Kidney (tissue), 14 donors: Measurements from ENCODE around the gene ARHGEF28. TPM values are rescaled to one million over a fixed set of nuclear protein-coding genes. Genes with fewer than 3 reads are reported as not detected.

Source experiments
- DNase-seq, 5 donors: peaks; one replicate each; pipeline ENCODE4 v3.0.0-alpha.2; 2013 to 2020
- FAIRE-seq: peaks from 2 replicates; lab custom pipeline; 2012; peaks lifted over from hg19 to GRCh38; lab: Jason Lieb, UNC
- H3K27ac ChIP-seq, 2 donors: one replicate each; pipeline ENCODE4 v1.7.0; 2013; ENCODE audit warnings: low read depth in 2 of 2, low read length in 2 of 2, inconsistent platforms in 1 of 2
- H3K27me3 ChIP-seq: one replicate; pipeline ENCODE4 v1.7.1; 2013; ENCODE audit warnings: low read length, inconsistent platforms; ENCODE audit not compliant: control insufficient read depth, insufficient read depth
- H3K36me3 ChIP-seq, 3 donors: one replicate each; pipeline versions ENCODE4 v1.7.0 to v1.7.1; 2013; ENCODE audit warnings: low read length in 3 of 3, control low read depth in 1 of 3, inconsistent platforms in 1 of 3; ENCODE audit not compliant: insufficient read depth in 3 of 3, control insufficient read depth in 2 of 3
- H3K4me1 ChIP-seq, 3 donors: one replicate each; pipeline versions ENCODE4 v1.7.0 to v1.7.1; 2013; ENCODE audit warnings: low read length in 3 of 3, inconsistent platforms in 1 of 3, low read depth in 1 of 3; ENCODE audit not compliant: control insufficient read depth in 2 of 3, insufficient read depth in 2 of 3
- H3K4me3 ChIP-seq, 3 donors: one replicate each; pipeline versions ENCODE4 v1.7.0 to v1.8.1; 2013; ENCODE audit warnings: low read length in 3 of 3, control low read depth in 1 of 3, inconsistent platforms in 1 of 3
- H3K9ac ChIP-seq, 3 donors: one replicate each; pipeline versions ENCODE4 v1.7.0 to v1.7.1; 2013; ENCODE audit warnings: low read length in 3 of 3, control low read depth in 1 of 3, inconsistent platforms in 1 of 3
- H3K9me3 ChIP-seq, 3 donors: one replicate each; pipeline versions ENCODE4 v1.7.0 to v1.7.1; 2013; ENCODE audit warnings: low read length in 3 of 3, control low read depth in 1 of 3, inconsistent platforms in 1 of 3; ENCODE audit not compliant: control insufficient read depth in 2 of 3, insufficient read depth in 1 of 3
- CTCF ChIP-seq: IDR thresholded peaks from 3 replicates; pipeline ENCODE4 v1.5.1; 2012; ENCODE audit warnings: mild to moderate bottlenecking, moderate library complexity, borderline replicate concordance; ENCODE audit not compliant: insufficient read depth; ENCODE audit errors: extremely low read depth
- intact Hi-C: fragments of 100-400 bp; cut with DNase I; formaldehyde crosslinking; loops from one replicate; pipeline ENCODE4 v1.11.1; 2022
- polyA plus RNA-seq: library from polyadenylated mRNA; stranded (reverse); fragments of 350-450 nt; fragmentation: Illumina TruSeq; extraction: RNeasy Lipid Tissue Mini Kit (QIAGEN cat#74804); gene quantifications from one replicate; pipeline ENCODE4 v1.2.3, GENCODE V29; 2014; ENCODE audit warnings: low read depth, low replicate concordance; ENCODE audit not compliant: insufficient read depth
- total RNA-seq: library from RNA; stranded (reverse); fragmentation: NEBNext Ultra II Directional; extraction: Animal tissue kit (Norgen Biotek cat#: 25700); gene quantifications from one replicate; pipeline ENCODE4 v1.2.1, GENCODE V29; 2021
- donor health status: control.
- donor health status: control.
- donor health status: control.
- donor health status: control.
- donor health status: control.
- donor health status: DM: yes; HTN: yes; CAD: no.
- donor health status: Normal renal cell carcinoma (clear cell type).

Gene ARHGEF28
- total and polyA plus RNA-seq, 2 donors from 2014 or later: 21.9 to 66.3 TPM

DNA sequence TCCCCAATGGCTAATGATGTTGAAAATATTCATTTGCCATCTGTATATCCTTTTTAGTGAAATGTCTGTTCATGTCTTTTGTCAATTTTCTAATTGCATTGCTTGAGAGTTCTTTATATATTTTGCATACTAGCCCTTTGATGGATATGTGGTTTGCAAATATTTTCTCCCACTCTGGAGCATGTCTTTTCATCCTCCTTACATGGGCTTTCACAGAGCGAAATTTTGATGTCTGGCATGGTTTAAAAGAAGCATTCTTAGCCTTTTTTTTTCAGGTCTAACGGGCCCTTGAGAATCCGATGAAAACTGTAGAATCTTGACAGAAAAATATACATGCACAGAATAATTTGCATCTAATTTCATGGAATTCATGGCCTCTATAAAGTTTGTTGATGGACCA, 44.7 kb downstream of the ARHGEF28 start:
- no peak for DNase-seq
- no peak overlapping the region for H3K27ac ChIP-seq

DNA sequence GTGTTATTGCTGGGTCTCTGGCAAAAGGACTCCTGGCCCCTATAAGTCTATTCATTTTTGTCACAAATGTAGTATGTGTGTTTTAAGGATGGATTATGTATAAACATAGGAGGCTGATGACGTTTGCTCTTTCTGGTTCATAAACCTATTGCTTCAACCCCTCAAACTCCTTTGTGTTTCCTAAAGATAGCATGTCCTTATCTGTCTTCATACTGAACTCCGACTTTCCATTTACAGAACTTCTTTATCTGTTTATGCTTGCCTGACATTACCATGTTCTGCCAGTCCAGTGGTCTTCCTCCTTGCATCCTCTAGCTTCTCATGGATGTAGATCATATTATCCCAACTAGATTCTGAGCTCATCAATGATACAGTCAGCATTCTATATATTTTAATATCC, 46.1 kb downstream of the ARHGEF28 start:
- H3K9ac ChIP-seq: no peak overlapping the region
- no peaks in the 10 kb centered on the region for H3K36me3 ChIP-seq
- FAIRE-seq: no peak
- no peak overlapping the region for H3K4me3 ChIP-seq
- DNase-seq: peak in 1 of 5 donors; percentile 5
- intact Hi-C loops: no loop called here
- TF ChIP-seq CTCF: no peak
- H3K27ac ChIP-seq: no peak overlapping the region
- no peaks in the 10 kb centered on the region for H3K27me3 ChIP-seq
- no peaks in the 10 kb centered on the region for H3K9me3 ChIP-seq
- H3K4me1 ChIP-seq: peaks cover 0 to 10% (median 2%) of the 10 kb centered on the region in 3 donors

More for the DNA sequence above, 44.7 kb downstream of the ARHGEF28 start:
- H3K4me3 ChIP-seq: no peak overlapping the region
- no peak for TF ChIP-seq CTCF
- no peaks in the 10 kb centered on the region for H3K36me3 ChIP-seq
- H3K4me1 ChIP-seq: peaks cover 0 to 10% (median 2%) of the 10 kb centered on the region in 3 donors
- no peaks in the 10 kb centered on the region for H3K9me3 ChIP-seq
- intact Hi-C loops: no loop called here
- H3K27me3 ChIP-seq: no peaks in the 10 kb centered on the region
- no peak for FAIRE-seq
- no peak overlapping the region for H3K9ac ChIP-seq

DNA sequence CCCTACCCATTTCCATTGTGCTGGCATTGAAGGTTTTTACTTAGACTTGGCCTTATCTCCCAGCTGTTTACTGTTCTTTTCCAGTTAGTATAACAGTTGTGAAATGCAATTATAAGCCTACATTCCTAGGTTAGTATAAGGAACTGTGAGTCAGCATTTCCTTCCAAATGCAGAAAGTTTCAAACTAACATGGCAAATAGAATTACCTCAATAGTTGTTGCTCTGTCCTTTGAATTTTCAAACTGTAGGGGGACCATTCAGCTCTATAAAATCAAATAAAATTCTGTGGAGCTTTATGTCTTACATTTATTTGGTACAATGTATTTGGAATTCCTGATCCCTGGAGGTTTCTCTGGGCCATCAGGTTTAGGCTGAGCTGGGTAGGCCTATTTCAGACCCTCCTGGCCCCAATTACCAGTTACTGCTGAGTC, 47.2 kb downstream of the ARHGEF28 start:
- DNase-seq (peak in 2 of 5 donors; percentile 17 to 35), FAIRE-seq (no peak)
- Histone ChIP-seq H3K36me3 (no peaks in the 10 kb centered on the region), H3K9ac (no peak overlapping the region), H3K4me3 (no peak overlapping the region), H3K9me3 (no peaks in the 10 kb centered on the region), H3K27me3 (no peaks in the 10 kb centered on the region), H3K27ac (peak overlapping the region in 1 of 2 donors; percentile 41), H3K4me1 (peaks cover 0 to 14% (median 2%) of the 10 kb centered on the region in 3 donors)
- intact Hi-C loops: no loop called here
- TF ChIP-seq CTCF: no peak

- intact Hi-C loops: no loop called here
- no peaks in the 10 kb centered on the region for H3K36me3 ChIP-seq
- H3K27me3 ChIP-seq: no peaks in the 10 kb centered on the region
- H3K4me1 ChIP-seq: peaks cover 0 to 14% (median 2%) of the 10 kb centered on the region in 3 donors
- no peak overlapping the region for H3K9ac ChIP-seq
- H3K27ac ChIP-seq: no peak overlapping the region
- FAIRE-seq: no peak
- no peak overlapping the region for H3K4me3 ChIP-seq
- TF ChIP-seq CTCF: no peak
- no peaks in the 10 kb centered on the region for H3K9me3 ChIP-seq
- no peak for DNase-seq
These were observed 48.6 kb downstream of the ARHGEF28 start for GRCh38 chr5:73674669-73675004.
